Fibroblast of mammary gland (primary cell): ENCODE results near the gene SUMO1.

Source experiments
- DNase-seq: peaks from one replicate; pipeline ENCODE4 v3.0.0-alpha.2; 2010; ENCODE audit warnings: low read depth
- H3K4me3 ChIP-seq: 2 replicates; pipeline ENCODE4 v1.5.1; 2011; ENCODE audit warnings: low read depth, mild to moderate bottlenecking, low read length, moderate library complexity; ENCODE audit not compliant: control insufficient read depth
- CTCF ChIP-seq: conservative IDR thresholded peaks from 2 replicates; pipeline ENCODE4 v1.5.1; 2011; ENCODE audit warnings: low read depth, low read length, inconsistent platforms; ENCODE audit not compliant: control insufficient read depth, insufficient read depth

Gene SUMO1

GRCh38 chr2:202158796-202159195 is 79.6 kb downstream of the SUMO1 start:
- H3K4me3 ChIP-seq, result no peak overlapping the region
- peak; percentile 39 for TF ChIP-seq CTCF
- DNase-seq, result peak; percentile 36

GRCh38 chr2:202157211-202157990 is 81.0 kb downstream of the SUMO1 start:
- TF ChIP-seq CTCF, result no peak
- DNase-seq, result no peak

More at GRCh38 chr2:202157211-202157990, 81.0 kb downstream of the SUMO1 start:
- H3K4me3 ChIP-seq, result no peak overlapping the region
